Transverse colon (tissue), 4 donors: ENCODE results near the gene TROAP. TPM values are rescaled to one million over a fixed set of nuclear protein-coding genes. Genes with fewer than 3 reads are reported as not detected.

Source experiments
- DNase-seq: peaks from one replicate; pipeline ENCODE4 v3.0.0-alpha.2; 2019
- H3K27ac ChIP-seq, 4 donors: fragments of 200-600 bp; sonication (generic); 2 replicates each; pipeline ENCODE4 v1.5.1; 2016 to 2018; ENCODE audit warnings: inconsistent platforms in 4 of 4
- H3K27me3 ChIP-seq: fragments of 200-600 bp; sonication (generic); 2 replicates; pipeline ENCODE4 v1.5.1; 2017; ENCODE audit warnings: inconsistent platforms
- H3K36me3 ChIP-seq, 4 donors: fragments of 200-600 bp; sonication (generic); 2 replicates each; pipeline ENCODE4 v1.5.1; 2017 to 2019; ENCODE audit warnings: inconsistent platforms in 4 of 4
- H3K4me1 ChIP-seq, 4 donors: fragments of 200-600 bp; sonication (generic); 2 replicates each; pipeline ENCODE4 v1.5.1; 2017 to 2020; ENCODE audit warnings: inconsistent platforms in 4 of 4
- H3K4me3 ChIP-seq, 4 donors: fragments of 200-600 bp; sonication (generic); 1 replicate in 1 of 4; 2 replicates in 3 of 4; pipeline versions ENCODE4 v1.5.1 to v1.6.1; 2017 to 2019; ENCODE audit warnings: inconsistent platforms in 4 of 4
- H3K9me3 ChIP-seq, 2 donors: fragments of 200-600 bp; sonication (generic); 2 replicates each; pipeline ENCODE4 v1.5.1; 2017 to 2019; ENCODE audit warnings: inconsistent platforms in 2 of 2
- EP300 ChIP-seq: sonication (generic); formaldehyde crosslinking; IDR thresholded peaks from one replicate; pipeline ENCODE4 v1.6.1; 2017; ENCODE audit warnings: antibody characterized with exemption, low read depth
- POLR2A ChIP-seq: fragments of 450-650 bp; IDR thresholded peaks from one replicate; pipeline ENCODE4 v1.6.1; 2016; ENCODE audit warnings: antibody characterized with exemption, mild to moderate bottlenecking, moderate library complexity
- POLR2AphosphoS5 ChIP-seq, 3 donors: sonication (generic); formaldehyde crosslinking; IDR thresholded peaks; one replicate each; pipeline ENCODE4 v1.6.1; 2016; ENCODE audit warnings: antibody characterized with exemption in 3 of 3
- WGBS, 2 donors: methylation state at CpG; one replicate each; pipeline ENCODE4 v1.1.5; 2018; ENCODE audit warnings: low coverage in 1 of 2; 5-methylcytosine and 5-hydroxymethylcytosine counted together
- in situ Hi-C, 4 donors: fragments of 200-750 bp; cut with MboI; loops; one replicate each; pipeline versions ENCODE4 v1.15.0 to v1.15.1; 2017; ENCODE audit warnings: low sequenced_read_pairs in 3 of 4, low pct_ligation_motif_present in 1 of 4, low pct_unique_long_range_greater_than_20kb in 1 of 4
- intact Hi-C: fragments of 100-400 bp; cut with DNase I; formaldehyde crosslinking; loops from one replicate; pipeline ENCODE4 v1.15.1; 2023; ENCODE audit warnings: low total_unique reads
- total RNA-seq, 4 donors: library from RNA; depleted of rRNA; stranded (reverse); fragments of >200 nt; gene quantifications; one replicate each; pipeline ENCODE4 v1.1.0, GENCODE V29; 2016
- TF ChIP-seq, protein P1 (sequence below), 5 experiments: fragments of 200-600 bp in 3 of 5; fragments of 450-650 bp in 2 of 5; sonication (generic) in 3 of 5; IDR thresholded peaks; 1 replicate in 2 of 5; 2 replicates in 3 of 5; pipeline ENCODE4 v1.5.1; 2016 to 2017; ENCODE audit warnings: antibody characterized with exemption in 5 of 5, inconsistent platforms in 3 of 5, mild to moderate bottlenecking in 2 of 5, moderate library complexity in 1 of 5

The TROAP gene
- total RNA-seq, 4 donors from 2014 or later = 1.1 to 100 (median 2.7) TPM

DNA sequence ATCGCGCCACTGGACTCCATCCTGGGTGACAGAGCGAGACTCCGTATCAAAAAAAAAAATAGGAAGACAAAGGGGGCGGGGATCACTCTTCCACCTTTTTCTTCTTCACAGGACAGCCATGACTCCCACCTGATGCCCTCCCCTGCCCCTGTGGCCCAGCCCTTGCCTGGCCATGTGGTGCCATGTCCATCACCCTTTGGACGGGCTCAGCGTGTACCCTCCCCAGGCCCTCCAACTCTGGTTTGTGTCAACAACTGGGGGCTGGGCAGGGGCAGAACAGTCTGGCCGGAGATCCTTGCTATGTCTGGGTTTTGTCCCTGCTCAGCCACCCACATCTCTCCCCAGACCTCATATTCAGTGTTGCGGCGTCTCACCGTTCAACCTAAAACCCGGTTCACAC lies 5.8 kb downstream of the TROAP start:
- intact Hi-C loops (no loop called here), in situ Hi-C loops (no loop called here)
- no peak for TF ChIP-seq EP300
- TF ChIP-seq, protein P1, sequence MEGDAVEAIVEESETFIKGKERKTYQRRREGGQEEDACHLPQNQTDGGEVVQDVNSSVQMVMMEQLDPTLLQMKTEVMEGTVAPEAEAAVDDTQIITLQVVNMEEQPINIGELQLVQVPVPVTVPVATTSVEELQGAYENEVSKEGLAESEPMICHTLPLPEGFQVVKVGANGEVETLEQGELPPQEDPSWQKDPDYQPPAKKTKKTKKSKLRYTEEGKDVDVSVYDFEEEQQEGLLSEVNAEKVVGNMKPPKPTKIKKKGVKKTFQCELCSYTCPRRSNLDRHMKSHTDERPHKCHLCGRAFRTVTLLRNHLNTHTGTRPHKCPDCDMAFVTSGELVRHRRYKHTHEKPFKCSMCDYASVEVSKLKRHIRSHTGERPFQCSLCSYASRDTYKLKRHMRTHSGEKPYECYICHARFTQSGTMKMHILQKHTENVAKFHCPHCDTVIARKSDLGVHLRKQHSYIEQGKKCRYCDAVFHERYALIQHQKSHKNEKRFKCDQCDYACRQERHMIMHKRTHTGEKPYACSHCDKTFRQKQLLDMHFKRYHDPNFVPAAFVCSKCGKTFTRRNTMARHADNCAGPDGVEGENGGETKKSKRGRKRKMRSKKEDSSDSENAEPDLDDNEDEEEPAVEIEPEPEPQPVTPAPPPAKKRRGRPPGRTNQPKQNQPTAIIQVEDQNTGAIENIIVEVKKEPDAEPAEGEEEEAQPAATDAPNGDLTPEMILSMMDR (IDR thresholded peaks at IDR 0.05) = no peak
- no peak for TF ChIP-seq POLR2AphosphoS5 (IDR thresholded peaks at IDR 0.05)
- TF ChIP-seq POLR2A = no peak
- Histone ChIP-seq H3K36me3 (no peaks in the 10 kb centered on the region), H3K27ac (no peak overlapping the region), H3K27me3 (peaks cover 19% of the 10 kb centered on the region), H3K9me3 (no peaks in the 10 kb centered on the region), H3K4me3 (no peak overlapping the region), H3K4me1 (peaks cover 0 to 15% (median 4%) of the 10 kb centered on the region in 4 donors)
- WGBS, 2 donors = 93 to 98% methylated on average over 10 to 12 of the region's 12 CpGs
- no peak for DNase-seq

DNA sequence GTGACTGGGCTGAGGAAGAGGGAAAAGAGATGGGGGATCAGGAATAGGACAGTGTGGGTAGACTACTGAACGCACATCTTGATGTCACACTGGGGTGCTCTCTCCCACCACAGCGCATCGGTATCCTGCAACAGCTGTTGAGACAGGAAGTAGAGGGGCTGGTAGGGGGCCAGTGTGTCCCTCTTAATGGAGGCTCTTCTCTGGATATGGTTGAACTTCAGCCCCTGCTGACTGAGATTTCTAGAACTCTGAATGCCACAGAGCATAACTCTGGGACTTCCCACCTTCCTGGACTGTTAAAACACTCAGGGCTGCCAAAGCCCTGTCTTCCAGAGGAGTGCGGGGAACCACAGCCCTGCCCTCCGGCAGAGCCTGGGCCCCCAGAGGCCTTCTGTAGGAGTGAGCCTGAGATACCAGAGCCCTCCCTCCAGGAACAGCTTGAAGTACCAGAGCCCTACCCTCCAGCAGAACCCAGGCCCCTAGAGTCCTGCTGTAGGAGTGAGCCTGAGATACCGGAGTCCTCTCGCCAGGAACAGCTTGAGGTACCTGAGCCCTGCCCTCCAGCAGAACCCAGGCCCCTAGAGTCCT lies 7.1 kb downstream of the TROAP start:
- H3K4me3 ChIP-seq = no peak overlapping the region
- DNase-seq = no peak
- H3K27ac ChIP-seq = no peak overlapping the region
- in situ Hi-C loops = loop anchor here in 1 of 4 donors (10.0 kb wide), 1 partner anchor 45 kb away; no protein-coding TSS in a partner anchor
- H3K4me1 ChIP-seq = peaks cover 0 to 10% (median 2%) of the 10 kb centered on the region in 4 donors
- WGBS, 2 donors = 92% methylated on average over 7 of the region's 7 CpGs; no CpG with 5 or more reads in 1 of the 2 donors
- intact Hi-C loops = no loop called here
- H3K27me3 ChIP-seq = peaks cover 32% of the 10 kb centered on the region
- no peaks in the 10 kb centered on the region for H3K36me3 ChIP-seq
- H3K9me3 ChIP-seq = no peaks in the 10 kb centered on the region
- no peak for TF ChIP-seq EP300
- no peak for TF ChIP-seq POLR2A
- no peak for TF ChIP-seq POLR2AphosphoS5 (IDR thresholded peaks at IDR 0.05)
- TF ChIP-seq, protein P1 (IDR thresholded peaks at IDR 0.05) = no peak

DNA sequence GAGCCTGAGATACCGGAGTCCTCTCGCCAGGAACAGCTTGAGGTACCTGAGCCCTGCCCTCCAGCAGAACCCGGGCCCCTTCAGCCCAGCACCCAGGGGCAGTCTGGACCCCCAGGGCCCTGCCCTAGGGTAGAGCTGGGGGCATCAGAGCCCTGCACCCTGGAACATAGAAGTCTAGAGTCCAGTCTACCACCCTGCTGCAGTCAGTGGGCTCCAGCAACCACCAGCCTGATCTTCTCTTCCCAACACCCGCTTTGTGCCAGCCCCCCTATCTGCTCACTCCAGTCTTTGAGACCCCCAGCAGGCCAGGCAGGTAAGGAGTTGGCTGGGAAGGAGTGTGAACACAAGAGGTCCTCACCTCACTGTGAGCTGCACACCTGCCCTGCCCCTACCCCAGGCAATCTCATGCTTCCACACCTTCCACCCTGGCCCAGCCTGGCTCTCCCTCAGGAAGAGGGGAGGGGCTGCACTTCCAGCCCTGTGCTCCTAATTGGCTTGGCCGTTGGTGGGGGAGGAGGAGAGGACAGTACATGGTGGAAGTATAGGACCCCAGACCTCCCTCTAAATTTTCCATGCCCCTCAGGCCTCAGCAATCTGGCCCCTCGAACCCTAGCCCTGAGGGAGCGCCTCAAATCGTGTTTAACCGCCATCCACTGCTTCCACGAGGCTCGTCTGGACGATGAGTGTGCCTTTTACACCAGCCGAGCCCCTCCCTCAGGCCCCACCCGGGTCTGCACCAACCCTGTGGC lies 7.8 kb downstream of the TROAP start:
- H3K4me3 ChIP-seq = no peak overlapping the region
- WGBS, 2 donors = 73% methylated on average over 14 of the region's 14 CpGs; no CpG with 5 or more reads in 1 of the 2 donors
- in situ Hi-C loops (loop anchor here in 1 of 4 donors (10.0 kb wide), 1 partner anchor 46 kb away; no protein-coding TSS in a partner anchor), intact Hi-C loops (no loop called here)
- peaks cover 0 to 10% (median 2%) of the 10 kb centered on the region in 4 donors for H3K4me1 ChIP-seq
- H3K27ac ChIP-seq = no peak overlapping the region
- H3K27me3 ChIP-seq = peaks cover 38% of the 10 kb centered on the region
- TF ChIP-seq, protein P1 (IDR thresholded peaks at IDR 0.05) = no peak
- no peak for TF ChIP-seq EP300
- no peak for TF ChIP-seq POLR2A
- no peak for TF ChIP-seq POLR2AphosphoS5 (IDR thresholded peaks at IDR 0.05)
- H3K9me3 ChIP-seq = no peaks in the 10 kb centered on the region
- DNase-seq = no peak
- H3K36me3 ChIP-seq = no peaks in the 10 kb centered on the region
